Rectal smooth muscle tissue (tissue), 1 donor: ENCODE measurements around the gene NTNG1.

ENCODE experiments used
- H3K27ac ChIP-seq: one replicate; pipeline ENCODE4 v1.7.0; 2013; ENCODE audit warnings: low read depth, low read length, inconsistent platforms
- H3K27me3 ChIP-seq: one replicate; pipeline ENCODE4 v1.7.0; 2013; ENCODE audit warnings: low read length; ENCODE audit not compliant: control insufficient read depth, insufficient read depth
- H3K36me3 ChIP-seq: one replicate; pipeline ENCODE4 v1.7.0; 2013; ENCODE audit warnings: low read length; ENCODE audit not compliant: control insufficient read depth, insufficient read depth
- H3K4me1 ChIP-seq: one replicate; pipeline ENCODE4 v1.7.0; 2013; ENCODE audit warnings: low read length; ENCODE audit not compliant: control insufficient read depth, insufficient read depth
- H3K4me3 ChIP-seq: one replicate; pipeline ENCODE4 v1.7.0; 2013; ENCODE audit warnings: low read length
- H3K9ac ChIP-seq: one replicate; pipeline ENCODE4 v1.7.0; 2013; ENCODE audit warnings: low read length

NTNG1 gene

GRCh38 chr1:107526524-107527198 is 385.8 kb downstream of the NTNG1 start:
- Histone ChIP-seq H3K4me3 (no peak overlapping the region), H3K27me3 (peaks cover 2% of the 10 kb centered on the region), H3K27ac (no peak overlapping the region), H3K36me3 (no peaks in the 10 kb centered on the region), H3K4me1 (no peaks in the 10 kb centered on the region), H3K9ac (no peak overlapping the region)

GRCh38 chr1:107529511-107530149 is 388.8 kb downstream of the NTNG1 start:
- peaks cover 2% of the 10 kb centered on the region for H3K27me3 ChIP-seq
- H3K4me3 ChIP-seq = no peak overlapping the region
- H3K4me1 ChIP-seq = no peaks in the 10 kb centered on the region
- no peaks in the 10 kb centered on the region for H3K36me3 ChIP-seq
- no peak overlapping the region for H3K9ac ChIP-seq
- H3K27ac ChIP-seq = peak overlapping the region; percentile 3

GRCh38 chr1:107530543-107530942 is 389.7 kb downstream of the NTNG1 start:
- no peaks in the 10 kb centered on the region for H3K4me1 ChIP-seq
- H3K4me3 ChIP-seq = no peak overlapping the region
- H3K27me3 ChIP-seq = peaks cover 2% of the 10 kb centered on the region
- H3K36me3 ChIP-seq = no peaks in the 10 kb centered on the region
- H3K9ac ChIP-seq = no peak overlapping the region
- no peak overlapping the region for H3K27ac ChIP-seq

GRCh38 chr1:107531065-107531908 is 390.4 kb downstream of the NTNG1 start:
- peaks cover 2% of the 10 kb centered on the region for H3K27me3 ChIP-seq
- H3K36me3 ChIP-seq = no peaks in the 10 kb centered on the region
- H3K9ac ChIP-seq = no peak overlapping the region
- peaks cover 5% of the 10 kb centered on the region for H3K4me1 ChIP-seq
- no peak overlapping the region for H3K27ac ChIP-seq
- H3K4me3 ChIP-seq = no peak overlapping the region

- peaks cover 2% of the 10 kb centered on the region for H3K27me3 ChIP-seq
- no peak overlapping the region for H3K4me3 ChIP-seq
- H3K9ac ChIP-seq = no peak overlapping the region
- H3K27ac ChIP-seq = no peak overlapping the region
- no peaks in the 10 kb centered on the region for H3K36me3 ChIP-seq
- H3K4me1 ChIP-seq = peaks cover 8% of the 10 kb centered on the region
Observed at GRCh38 chr1:107532318-107532717, 391.5 kb downstream of the NTNG1 start.
